Renal cortical epithelial cell (primary cell): ENCODE data around the gene VAMP5. TPM values are rescaled to one million over a fixed set of nuclear protein-coding genes. Genes with fewer than 3 reads are reported as not detected.
"Not testable (repeated sequence)": the region's sequence is repeated elsewhere in the genome, so short reads cannot be mapped to it uniquely, and the experiment has no call there.

Source experiments
- DNase-seq: peaks from one replicate; pipeline ENCODE4 v3.0.0-alpha.2; 2011; ENCODE audit warnings: low read depth
- total RNA-seq: library from RNA; depleted of rRNA; stranded (reverse); fragments of >200 nt; gene quantifications from 2 replicates; pipeline ENCODE4 v1.2.3, GENCODE V29; 2014

VAMP5 gene
- total RNA-seq, 1 donor from 2014 or later, result 1.6 TPM

GRCh38 chr2:85550486-85550885, 33.7 kb upstream of the VAMP5 start:
- no peak for DNase-seq

GRCh38 chr2:85551698-85552678, 32.2 kb upstream of the VAMP5 start:
- peak; percentile 77 for DNase-seq

- no peak for DNase-seq
These were observed 31.0 kb upstream of the VAMP5 start for GRCh38 chr2:85553184-85553583.

GRCh38 chr2:85554980-85555612, 29.1 kb upstream of the VAMP5 start:
- no peak for DNase-seq

- DNase-seq, result no peak
These were observed 27.1 kb upstream of the VAMP5 start for GRCh38 chr2:85557130-85557529.

GRCh38 chr2:85558160-85558559, 26.1 kb upstream of the VAMP5 start:
- no peak for DNase-seq

GRCh38 chr2:85560403-85560726, 23.9 kb upstream of the VAMP5 start:
- DNase-seq, result not testable (repeated sequence)

- no peak for DNase-seq
These were observed 23.4 kb upstream of the VAMP5 start for GRCh38 chr2:85560812-85561279.

- DNase-seq, result peak; percentile 85
These were observed 22.7 kb upstream of the VAMP5 start, which contains the start of gene GGCX for GRCh38 chr2:85561280-85562212. Gene GGCX (minus strand): TSS chr2:85561493. CDS start chr2:85561428, 65 bp downstream.

GRCh38 chr2:85564144-85564563, 20.1 kb upstream of the VAMP5 start:
- DNase-seq, result no peak

GRCh38 chr2:85566265-85566664, 18.0 kb upstream of the VAMP5 start:
- no peak for DNase-seq

GRCh38 chr2:85575739-85576138, 8.5 kb upstream of the VAMP5 start:
- no peak for DNase-seq

- DNase-seq, result no peak
These were observed 7.2 kb upstream of the VAMP5 start for GRCh38 chr2:85577063-85577385.

- DNase-seq, result peak; percentile 42
These were observed 6.6 kb upstream of the VAMP5 start, which contains the start of gene VAMP8 for GRCh38 chr2:85577386-85578242. Gene VAMP8 (plus strand): TSS chr2:85577586. CDS start chr2:85577647, 61 bp downstream.

GRCh38 chr2:85578243-85579180, 5.7 kb upstream of the VAMP5 start:
- DNase-seq, result no peak

- DNase-seq, result no peak
These were observed 4.8 kb upstream of the VAMP5 start for GRCh38 chr2:85579266-85579935.

- no peak for DNase-seq
These were observed 4.0 kb upstream of the VAMP5 start for GRCh38 chr2:85580206-85580605.

GRCh38 chr2:85582492-85582891, 1.7 kb upstream of the VAMP5 start:
- DNase-seq, result no peak
